Activated CD4-positive, alpha-beta memory T cell treated with anti-CD3 and anti-CD28 coated beads for 36 hours (primary cell): ENCODE data around the gene ARHGAP35. TPM values are rescaled to one million over a fixed set of nuclear protein-coding genes. Genes with fewer than 3 reads are reported as not detected.
"Not testable (repeated sequence)": the region's sequence is repeated elsewhere in the genome, so short reads cannot be mapped to it uniquely, and the experiment has no call there.

Experiments
- CTCF ChIA-PET: fragments of 350-600 bp; sonication (Branson Sonifier 250); formaldehyde crosslinking; loops from one replicate; lab custom pipeline; 2021; ENCODE audit warnings: antibody characterized with exemption, inconsistent platforms; lab: Charles Lee
- POLR2A ChIA-PET: fragments of 350-600 bp; sonication (Branson Sonifier 250); formaldehyde crosslinking; loops from one replicate; lab custom pipeline; 2021; ENCODE audit warnings: antibody characterized with exemption; lab: Charles Lee
- DNase-seq: peaks from one replicate; pipeline ENCODE4 v3.0.0-alpha.2; 2020
- H3K27ac Mint-ChIP-seq: one replicate; pipeline ENCODE4 v1.8.0; 2021; ENCODE audit warnings: mixed read lengths
- H3K27me3 Mint-ChIP-seq: one replicate; pipeline ENCODE4 v1.8.0; 2021; ENCODE audit warnings: mixed read lengths
- H3K36me3 Mint-ChIP-seq: one replicate; pipeline ENCODE4 v1.8.0; 2021; ENCODE audit warnings: mixed read lengths
- H3K4me1 Mint-ChIP-seq: one replicate; pipeline ENCODE4 v1.8.0; 2021; ENCODE audit warnings: low read depth, mixed read lengths
- H3K4me3 Mint-ChIP-seq: one replicate; pipeline ENCODE4 v1.8.0; 2021; ENCODE audit warnings: mild to moderate bottlenecking, mixed read lengths
- H3K9me3 Mint-ChIP-seq: one replicate; pipeline ENCODE4 v1.8.0; 2021; ENCODE audit warnings: mixed read lengths
- intact Hi-C: fragments of 100-400 bp; cut with micrococcal nuclease; formaldehyde crosslinking; loops from one replicate; pipeline ENCODE4 v1.15.1; 2023
- total RNA-seq, 2 experiments: library from RNA; stranded (reverse); gene quantifications; one replicate each; pipeline ENCODE4 v1.2.3, GENCODE V29; 2021

ARHGAP35 gene
- total RNA-seq, 2 experiments from 2014 or later: 17.8 to 18.5 TPM

- H3K27me3 Mint-ChIP-seq: no peaks in the 10 kb centered on the region
- POLR2A ChIA-PET: no interaction called here
- no peak for DNase-seq
- peaks cover 24% of the 10 kb centered on the region for H3K36me3 Mint-ChIP-seq
- no peak overlapping the region for H3K4me3 Mint-ChIP-seq
- no peak overlapping the region for H3K27ac Mint-ChIP-seq
- CTCF ChIA-PET: interaction anchor here (0.7 kb wide), 1 partner anchor 11 kb away, joined by 3 read pairs; no protein-coding TSS in a partner anchor
- H3K9me3 Mint-ChIP-seq: no peaks in the 10 kb centered on the region
- intact Hi-C loops: no loop called here
- H3K4me1 Mint-ChIP-seq: peaks cover 19% of the 10 kb centered on the region
Measured at GRCh38 chr19:46845959-46846459, 14.8 kb upstream of the ARHGAP35 start.

GRCh38 chr19:46847528-46847927, 13.3 kb upstream of the ARHGAP35 start:
- no peak overlapping the region for H3K27ac Mint-ChIP-seq
- intact Hi-C loops: no loop called here
- peaks cover 17% of the 10 kb centered on the region for H3K4me1 Mint-ChIP-seq
- POLR2A ChIA-PET: no interaction called here
- H3K4me3 Mint-ChIP-seq: no peak overlapping the region
- H3K9me3 Mint-ChIP-seq: no peaks in the 10 kb centered on the region
- H3K36me3 Mint-ChIP-seq: peaks cover 16% of the 10 kb centered on the region
- no peak for DNase-seq
- no peaks in the 10 kb centered on the region for H3K27me3 Mint-ChIP-seq
- CTCF ChIA-PET: no interaction called here

GRCh38 chr19:46848389-46848788, 12.4 kb upstream of the ARHGAP35 start:
- Mint-ChIP-seq H3K4me3 (no peak overlapping the region), H3K9me3 (no peaks in the 10 kb centered on the region), H3K27ac (no peak overlapping the region), H3K27me3 (no peaks in the 10 kb centered on the region), H3K4me1 (peaks cover 17% of the 10 kb centered on the region), H3K36me3 (peaks cover 7% of the 10 kb centered on the region)
- intact Hi-C loops: no loop called here
- no peak for DNase-seq
- ChIA-PET CTCF (no interaction called here), POLR2A (interaction anchor here (0.5 kb wide), 1 partner anchor 68 kb away, joined by 3 read pairs; no protein-coding TSS in a partner anchor)

DNA sequence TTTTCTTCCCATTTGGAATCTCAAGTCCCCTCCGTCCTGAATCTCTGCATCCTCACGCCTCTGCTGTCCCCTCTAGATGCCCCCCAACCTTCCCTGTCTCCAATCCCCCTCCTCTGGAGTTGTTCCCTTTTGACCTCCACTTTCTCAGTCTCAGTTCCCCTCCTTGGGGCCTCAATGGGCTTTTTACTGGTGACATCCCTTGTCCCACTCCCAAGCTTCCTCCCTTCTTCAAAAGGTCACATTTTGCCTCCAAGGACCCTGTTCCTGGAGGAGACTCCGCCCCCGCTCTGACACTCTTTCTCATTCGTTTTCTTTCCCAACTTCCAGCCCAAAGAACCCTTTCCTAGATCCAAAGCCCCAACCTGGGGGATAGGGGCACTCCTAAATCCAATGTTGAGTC, 11.2 kb upstream of the ARHGAP35 start:
- intact Hi-C loops: loop anchor here (1.0 to 5.0 kb wide), 3 partner anchors 11 to 102 kb away; partner anchors contain the start of genes ARHGAP35, FKRP, SLC1A5 and STRN4
- H3K27ac Mint-ChIP-seq: peak overlapping the region; percentile 80
- H3K27me3 Mint-ChIP-seq: no peaks in the 10 kb centered on the region
- no peaks in the 10 kb centered on the region for H3K9me3 Mint-ChIP-seq
- H3K4me1 Mint-ChIP-seq: peaks cover 17% of the 10 kb centered on the region
- peak overlapping the region; percentile 95 for H3K4me3 Mint-ChIP-seq
- H3K36me3 Mint-ChIP-seq: peaks cover 4% of the 10 kb centered on the region
- POLR2A ChIA-PET: no interaction called here
- CTCF ChIA-PET: interaction anchor here (1.4 to 3.4 kb wide), 3 partner anchors 9 to 189 kb away, joined by 3 to 22 read pairs (median 3); partner anchors contain the start of gene DACT3
- DNase-seq: no peak

DNA sequence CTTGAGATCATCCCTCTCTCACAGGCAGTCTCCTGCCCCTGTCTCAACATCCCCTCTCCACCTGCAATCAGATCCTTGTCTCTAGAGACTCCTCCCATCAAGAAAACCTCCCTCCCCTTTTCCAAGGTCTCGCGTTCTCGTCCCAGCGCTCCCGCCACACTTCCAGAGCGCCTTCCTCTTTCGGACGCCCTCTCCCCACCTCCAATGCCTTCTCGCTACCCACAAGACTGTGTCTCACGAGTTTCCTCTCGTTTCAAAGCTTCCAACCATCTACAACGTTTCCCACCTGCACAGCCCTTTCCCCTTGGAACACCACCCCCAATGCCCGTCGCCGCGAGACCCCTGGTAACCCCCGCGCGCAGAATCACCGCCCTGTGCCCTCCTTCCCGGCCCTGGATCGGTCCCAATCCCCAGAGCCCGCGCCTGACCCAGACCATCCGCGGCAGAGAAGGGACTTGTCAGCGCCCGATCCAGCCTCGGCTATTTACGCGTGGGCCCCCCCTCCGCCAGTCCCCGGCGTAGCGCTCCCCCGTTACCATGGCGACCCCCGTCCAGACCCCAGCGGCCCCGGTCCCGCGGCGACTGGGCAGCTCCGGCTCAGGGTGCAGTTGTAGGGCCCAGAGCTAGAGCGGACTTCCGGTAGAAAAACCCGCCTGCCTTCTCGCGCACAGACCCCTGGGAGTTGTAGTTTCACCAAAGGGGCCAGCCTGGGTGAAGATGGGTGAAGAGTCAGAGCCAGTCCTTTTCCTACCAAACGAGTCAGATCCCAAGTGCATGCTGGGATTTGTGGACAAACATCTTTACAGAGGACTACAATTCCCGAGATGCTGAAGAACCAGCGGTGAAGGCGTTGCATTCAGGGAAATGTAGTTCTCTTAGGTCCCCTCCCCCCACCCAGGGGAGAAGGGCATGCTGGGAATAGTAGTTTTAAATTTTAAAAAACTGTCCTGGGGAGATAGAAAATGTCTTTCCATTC, 10.3 kb upstream of the ARHGAP35 start, which contains the start of gene AP2S1:
Gene AP2S1 (minus strand): TSS at position 619 of the 976 bp plus-strand sequence. CDS start 80 bp downstream, at position 539.
- H3K4me1 Mint-ChIP-seq: peaks cover 19% of the 10 kb centered on the region
- H3K27me3 Mint-ChIP-seq: no peaks in the 10 kb centered on the region
- H3K36me3 Mint-ChIP-seq: peaks cover 4% of the 10 kb centered on the region
- peak within 1 kb of the TSS; percentile 95 for H3K4me3 Mint-ChIP-seq
- CTCF ChIA-PET: interaction anchor here (0.6 to 3.4 kb wide), 4 partner anchors 10 to 189 kb away, joined by 3 to 22 read pairs (median 3); partner anchors contain the start of gene DACT3
- POLR2A ChIA-PET: no interaction called here
- no peaks in the 10 kb centered on the region for H3K9me3 Mint-ChIP-seq
- intact Hi-C loops: loop anchor here (1.0 to 5.0 kb wide), 5 partner anchors 10 to 263 kb away; partner anchors contain the start of genes ARHGAP35, FKRP, SLC1A5 and STRN4
- peak; percentile 96 for DNase-seq
- H3K27ac Mint-ChIP-seq: peak within 1 kb of the TSS; percentile 80

DNA sequence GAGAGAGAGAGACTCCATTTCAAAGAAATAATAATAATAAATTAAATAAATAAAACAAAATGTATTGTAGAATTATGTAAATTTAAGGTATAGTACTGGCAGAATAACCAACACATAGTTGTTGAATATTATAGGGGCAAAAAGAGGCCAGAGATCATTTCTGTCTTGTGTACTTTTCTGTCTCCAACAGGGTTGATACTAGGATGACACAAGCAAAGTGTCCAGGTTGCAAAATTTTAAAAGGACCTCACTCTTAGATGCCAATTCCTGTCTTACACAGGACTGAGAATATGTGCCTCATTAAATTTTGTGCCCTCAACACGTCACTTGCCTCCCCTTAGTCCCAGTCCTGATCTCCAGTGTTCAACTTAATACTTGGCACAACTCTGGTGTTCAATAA, 8.0 kb upstream of the ARHGAP35 start:
- no peak overlapping the region for H3K4me3 Mint-ChIP-seq
- CTCF ChIA-PET: interaction anchor here (1.2 to 3.4 kb wide), 2 partner anchors 12 to 139 kb away, joined by 4 to 22 read pairs; no protein-coding TSS in a partner anchor
- H3K36me3 Mint-ChIP-seq: no peaks in the 10 kb centered on the region
- H3K4me1 Mint-ChIP-seq: peaks cover 26% of the 10 kb centered on the region
- no peaks in the 10 kb centered on the region for H3K27me3 Mint-ChIP-seq
- no peaks in the 10 kb centered on the region for H3K9me3 Mint-ChIP-seq
- POLR2A ChIA-PET: no interaction called here
- intact Hi-C loops: loop anchor here (5.0 kb wide), 1 partner anchor 106 kb away; the partner anchor contains the start of genes FKRP and STRN4
- no peak for DNase-seq
- no peak overlapping the region for H3K27ac Mint-ChIP-seq

GRCh38 chr19:46854698-46855097, 6.1 kb upstream of the ARHGAP35 start:
- H3K36me3 Mint-ChIP-seq, H3K9me3 Mint-ChIP-seq, H3K27me3 Mint-ChIP-seq, H3K4me3 Mint-ChIP-seq, DNase-seq, H3K27ac Mint-ChIP-seq, POLR2A ChIA-PET: not testable (repeated sequence)
- H3K4me1 Mint-ChIP-seq: peaks cover 22% of the 10 kb centered on the region
- intact Hi-C loops: loop anchor here (5.0 kb wide), 1 partner anchor 107 kb away; the partner anchor contains the start of genes FKRP and STRN4
- CTCF ChIA-PET: interaction anchor here (0.6 to 1.8 kb wide), 3 partner anchors 8 to 158 kb away, joined by 4 to 7 read pairs (median 6); no protein-coding TSS in a partner anchor

- peak; percentile 95 for DNase-seq
- Mint-ChIP-seq H3K4me1 (peaks cover 17% of the 10 kb centered on the region), H3K27ac (peak overlapping the region; percentile 83), H3K27me3 (no peaks in the 10 kb centered on the region), H3K9me3 (peaks cover 4% of the 10 kb centered on the region), H3K36me3 (peaks cover 2% of the 10 kb centered on the region), H3K4me3 (peak overlapping the region; percentile 73)
- CTCF ChIA-PET: interaction anchor here (0.5 to 3.3 kb wide), 15 partner anchors 11 to 388 kb away, joined by 3 to 36 read pairs (median 4); no protein-coding TSS in a partner anchor
- POLR2A ChIA-PET: interaction anchor here (1.2 to 1.5 kb wide), 2 partner anchors 12 to 99 kb away, joined by 5 read pairs; no protein-coding TSS in a partner anchor
- intact Hi-C loops: loop anchor here (1.0 to 2.0 kb wide), 3 partner anchors 135 to 256 kb away; partner anchors contain the start of gene ZC3H4
Measured at GRCh38 chr19:46856062-46857022, 4.5 kb upstream of the ARHGAP35 start.

- intact Hi-C loops: loop anchor here (1.0 to 10.0 kb wide), 6 partner anchors 9 to 397 kb away; partner anchors contain the start of genes AP2S1 and CCDC9
- Mint-ChIP-seq H3K9me3 (peaks cover 4% of the 10 kb centered on the region), H3K4me1 (peaks cover 17% of the 10 kb centered on the region), H3K4me3 (peak overlapping the region; percentile 85), H3K27me3 (no peaks in the 10 kb centered on the region), H3K36me3 (peaks cover 2% of the 10 kb centered on the region), H3K27ac (peak overlapping the region; percentile 91)
- ChIA-PET POLR2A (interaction anchor here (1.6 kb wide), 1 partner anchor 75 kb away, joined by 6 read pairs; no protein-coding TSS in a partner anchor), CTCF (interaction anchor here (0.7 to 1.6 kb wide), 3 partner anchors 25 to 385 kb away, joined by 3 to 11 read pairs (median 3); no protein-coding TSS in a partner anchor)
- no peak for DNase-seq
Measured at GRCh38 chr19:46859637-46860124, 1.1 kb upstream of the ARHGAP35 start.

GRCh38 chr19:46860125-46860845, 512 bp upstream of the ARHGAP35 start:
- intact Hi-C loops: loop anchor here (1.0 to 10.0 kb wide), 6 partner anchors 10 to 396 kb away; partner anchors contain the start of genes AP2S1 and CCDC9
- DNase-seq: peak; percentile 98
- peak overlapping the region; percentile 85 for H3K4me3 Mint-ChIP-seq
- ChIA-PET POLR2A (interaction anchor here (1.1 to 1.6 kb wide), 2 partner anchors 65 to 76 kb away, joined by 3 to 6 read pairs; no protein-coding TSS in a partner anchor), CTCF (interaction anchor here (1.3 to 3.3 kb wide), 3 partner anchors 131 to 384 kb away, joined by 3 to 23 read pairs (median 11); no protein-coding TSS in a partner anchor)
- H3K27ac Mint-ChIP-seq: peak overlapping the region; percentile 91
- H3K36me3 Mint-ChIP-seq: peaks cover 2% of the 10 kb centered on the region
- H3K9me3 Mint-ChIP-seq: peaks cover 4% of the 10 kb centered on the region
- H3K4me1 Mint-ChIP-seq: peaks cover 17% of the 10 kb centered on the region
- H3K27me3 Mint-ChIP-seq: no peaks in the 10 kb centered on the region
